ENCODE measurements around the gene GATM.
"Not testable (repeated sequence)": the region's sequence is repeated elsewhere in the genome, so short reads cannot be mapped to it uniquely, and the experiment has no call there.

GATM gene

GRCh38 chr15:45387380-45388007, 9.2 kb upstream of the GATM start:
- DNase-seq: no peak

GRCh38 chr15:45386974-45387373, 8.6 kb upstream of the GATM start:
- DNase-seq: no peak

GRCh38 chr15:45386420-45386819, 8.1 kb upstream of the GATM start:
- DNase-seq: no peak

DNA sequence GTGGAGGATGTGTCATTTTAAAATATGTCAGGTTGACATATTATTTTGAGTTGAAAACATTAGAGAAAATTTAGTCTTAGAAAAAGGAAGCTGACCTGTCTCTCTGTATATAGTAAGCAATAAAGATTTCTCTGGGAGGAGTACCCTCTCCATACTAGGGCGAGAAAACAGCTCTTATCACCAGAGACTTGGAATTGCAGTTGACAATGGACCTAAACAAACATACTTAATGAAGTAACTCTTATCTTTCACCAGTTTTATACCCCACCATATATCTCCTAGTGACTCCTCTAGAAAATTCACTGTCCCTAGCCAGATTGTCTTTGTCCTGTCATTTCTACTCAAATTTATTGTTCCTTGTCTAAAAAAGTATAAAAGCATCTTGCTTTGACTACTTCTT, 7.2 kb upstream of the GATM start:
- no peak for DNase-seq

DNA sequence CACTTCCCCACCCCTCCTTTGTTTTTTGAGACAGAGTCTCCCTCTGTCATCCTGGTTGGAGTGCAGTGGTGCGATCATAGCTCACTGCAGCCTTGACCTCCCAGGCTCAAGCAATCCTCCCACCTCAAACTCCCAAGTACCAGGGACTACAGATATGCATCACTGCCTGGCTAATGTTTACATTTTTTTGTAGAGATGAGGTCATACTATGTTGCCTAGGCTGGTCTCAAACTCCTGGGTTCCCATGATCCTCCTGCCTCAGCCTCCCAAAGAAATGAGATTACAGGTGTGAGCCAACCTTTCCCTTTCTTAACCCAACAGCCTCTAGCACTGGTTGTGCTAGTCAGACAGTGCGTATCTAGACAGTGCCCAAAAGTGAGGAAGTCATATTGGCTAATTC, 6.4 kb upstream of the GATM start:
- DNase-seq: no peak

GRCh38 chr15:45378913-45379262, 544 bp upstream of the GATM start:
- DNase-seq: no peak

- DNase-seq: peak; percentile 59
Observed at GRCh38 chr15:45377609-45378148, 665 bp downstream of the GATM start.

DNA sequence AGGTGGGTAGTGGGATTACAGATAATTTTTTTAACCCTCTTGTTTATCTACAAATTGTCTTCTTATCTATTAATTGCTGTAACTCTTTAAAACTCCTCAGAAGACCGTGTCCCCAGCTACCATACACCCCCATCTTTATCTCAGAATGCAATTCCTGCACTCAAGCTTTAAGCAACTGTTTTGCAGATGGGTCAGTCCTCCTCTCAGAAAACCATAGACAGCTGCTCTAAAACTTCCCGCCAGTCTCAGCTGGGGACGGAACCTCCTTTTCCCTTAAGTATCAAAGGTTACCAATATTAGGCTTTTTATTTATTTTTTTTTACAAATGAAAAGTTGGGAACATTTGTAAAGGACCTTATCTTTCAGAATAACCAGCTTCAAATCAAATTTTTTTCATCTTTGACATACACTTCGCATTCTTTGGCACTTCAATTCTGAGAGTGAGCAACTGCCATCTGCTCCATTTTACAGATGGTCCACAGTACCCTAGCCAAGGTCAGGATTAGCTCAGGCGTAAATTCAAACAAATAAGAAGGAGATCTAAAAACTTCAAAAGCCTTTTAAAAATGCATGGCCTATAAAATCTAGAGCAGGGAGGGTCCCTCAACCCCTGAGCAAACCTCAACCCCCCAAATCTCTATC, 1.3 kb downstream of the GATM start:
- no peak for DNase-seq

DNA sequence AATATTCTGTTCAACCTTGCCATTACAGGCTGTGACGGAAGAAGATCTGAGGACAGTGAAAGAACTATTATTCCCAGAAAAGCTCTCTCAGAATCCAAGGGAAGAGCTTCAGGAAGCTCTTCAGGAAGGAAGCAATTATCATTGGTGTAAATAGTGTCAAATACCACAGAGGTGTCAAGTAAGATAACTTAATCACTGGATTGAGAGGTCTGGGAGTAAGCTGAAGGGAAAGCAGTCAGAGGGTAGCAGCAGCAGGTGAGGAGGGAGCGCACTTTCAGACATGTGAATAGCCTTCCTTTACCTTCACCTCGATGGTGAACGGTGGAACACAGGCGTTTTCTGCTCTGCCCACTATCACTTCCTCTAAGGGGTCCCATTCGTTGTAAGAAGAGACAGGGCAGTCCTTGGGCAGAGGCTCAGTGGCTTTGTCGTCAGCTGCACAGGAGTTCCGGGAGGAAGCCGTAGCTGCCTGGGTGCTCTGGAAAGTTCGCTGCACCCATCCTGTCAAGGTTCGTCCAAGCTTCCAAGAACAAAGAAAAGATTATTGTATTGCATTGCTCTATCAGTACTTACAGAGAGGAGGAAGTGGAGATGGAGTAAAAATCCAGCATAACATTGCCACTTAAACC, 1.9 kb downstream of the GATM start:
- DNase-seq: no peak

DNA sequence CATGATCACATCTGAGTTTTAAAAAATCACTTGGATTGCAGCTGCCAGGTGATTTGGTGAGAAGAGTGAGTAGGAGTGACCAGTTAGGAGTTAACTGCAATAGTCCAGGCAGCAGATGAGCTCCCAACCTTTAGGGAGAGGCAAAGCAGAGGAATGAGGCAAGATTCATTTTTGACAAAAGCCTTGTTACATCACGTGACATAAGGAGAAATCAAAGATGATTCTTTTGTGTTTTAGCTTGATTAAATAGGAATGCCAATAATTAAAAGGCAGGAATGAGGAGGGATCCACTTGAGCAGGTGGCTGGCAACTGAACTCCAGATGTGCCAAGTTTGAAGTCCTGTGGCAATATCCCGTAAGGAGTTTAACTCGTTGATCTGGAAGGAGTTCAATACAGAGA, 2.5 kb downstream of the GATM start:
- no peak for DNase-seq

DNA sequence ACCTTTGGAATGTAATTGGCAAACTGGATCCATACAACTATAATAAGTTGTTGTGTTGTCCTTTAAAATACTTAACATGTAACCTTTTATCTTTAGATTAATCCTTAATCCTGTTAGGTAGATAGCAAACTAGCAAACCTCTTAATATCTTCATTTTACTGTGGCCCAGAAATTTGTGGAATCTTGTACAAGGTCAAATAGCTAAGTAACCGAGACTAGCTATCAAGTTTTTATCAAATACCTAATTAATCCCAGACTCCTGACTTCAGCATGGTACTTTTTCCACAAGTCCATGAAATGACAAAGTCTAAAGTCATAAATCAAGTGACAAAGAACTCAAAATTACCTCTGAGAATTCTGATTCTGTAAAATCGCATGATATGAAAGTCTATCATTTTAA, 4.4 kb downstream of the GATM start:
- DNase-seq: no peak

GRCh38 chr15:45372041-45372995, 6.0 kb downstream of the GATM start:
- no peak for DNase-seq

- no peak for DNase-seq
Observed at GRCh38 chr15:45371546-45371945, 6.8 kb downstream of the GATM start.

DNA sequence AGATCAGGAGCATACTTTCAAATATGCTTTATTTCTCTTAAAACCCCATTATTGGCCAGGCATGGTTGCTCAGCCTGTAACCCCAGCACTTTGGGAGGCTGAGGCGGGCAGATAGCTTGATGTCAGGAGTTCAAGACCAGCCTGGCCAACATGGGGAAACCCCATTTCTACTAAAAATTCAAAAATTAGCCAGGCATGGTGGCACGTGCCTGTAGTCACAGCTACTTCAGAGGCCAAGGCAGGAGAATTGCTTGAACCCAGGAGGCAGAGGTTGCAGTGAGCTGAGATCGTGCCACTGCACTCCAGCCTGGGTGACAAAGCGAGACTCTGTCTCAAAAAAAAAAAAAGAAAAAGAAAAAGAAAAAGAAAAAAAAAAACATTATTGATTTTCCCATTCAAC, 8.3 kb downstream of the GATM start:
- not testable (repeated sequence) for DNase-seq

GRCh38 chr15:45367222-45367621, 11.1 kb downstream of the GATM start:
- DNase-seq: not testable (repeated sequence)

GRCh38 chr15:45364271-45364670, 14.1 kb downstream of the GATM start:
- DNase-seq: no peak

GRCh38 chr15:45363801-45364200, 14.5 kb downstream of the GATM start:
- DNase-seq: no peak

GRCh38 chr15:45363334-45363733, 15.0 kb downstream of the GATM start:
- no peak for DNase-seq

- DNase-seq: no peak
Observed at GRCh38 chr15:45362419-45362818, 15.9 kb downstream of the GATM start.

DNA sequence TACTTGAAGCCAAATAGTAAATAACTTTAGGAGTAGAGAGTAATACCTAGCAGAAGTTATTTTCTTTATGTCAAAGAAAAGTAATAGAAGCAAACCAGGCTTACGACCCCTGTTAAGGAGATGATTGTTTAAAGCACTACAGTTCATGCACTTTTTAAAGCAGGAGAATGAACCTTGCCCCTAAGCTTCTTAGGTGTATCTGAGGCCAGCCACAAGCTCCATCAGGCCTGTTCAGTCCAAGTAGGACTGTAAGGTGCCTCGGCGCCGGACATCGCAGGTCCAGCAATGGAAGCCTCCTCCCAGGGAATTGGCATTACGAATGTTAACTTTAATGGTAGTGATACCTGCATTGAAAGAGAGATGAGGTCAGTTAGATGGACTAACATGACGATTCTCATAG, 16.5 kb downstream of the GATM start:
- no peak for DNase-seq

- no peak for DNase-seq
Observed at GRCh38 chr15:45355860-45356259, 22.5 kb downstream of the GATM start.

- no peak for DNase-seq
Observed at GRCh38 chr15:45354711-45355110, 23.6 kb downstream of the GATM start.

GRCh38 chr15:45351227-45351626, 27.1 kb downstream of the GATM start:
- no peak for DNase-seq

Measured in activated CD8-positive, alpha-beta memory T cell treated with anti-CD3 and anti-CD28 coated beads for 24 hours (primary cell).